GM20000 (cell line): ENCODE measurements around the gene TCP11L1.

Source experiments
- DNase-seq: peaks from one replicate; pipeline ENCODE4 v3.0.0; 2012; ENCODE audit warnings: low spot score
- CTCF ChIP-seq: IDR thresholded peaks from 2 replicates; pipeline ENCODE4 v1.5.1; 2012; ENCODE audit warnings: mild to moderate bottlenecking, control low read depth; ENCODE audit errors: extremely low read depth, missing control alignments

The TCP11L1 gene

GRCh38 chr11:33039274-33040032 is at the start of gene TCP11L1:
Gene TCP11L1, plus strand, starts transcription at chr11:33039572. Its CDS starts 4,202 bp downstream, at chr11:33043774.
- TF ChIP-seq CTCF, result no peak
- peak; percentile 90 for DNase-seq

GRCh38 chr11:32990481-32990880 is 48.9 kb upstream of the TCP11L1 start:
- no peak for TF ChIP-seq CTCF
- DNase-seq, result no peak

GRCh38 chr11:32991427-32991826 is 47.9 kb upstream of the TCP11L1 start:
- no peak for DNase-seq
- no peak for TF ChIP-seq CTCF

- TF ChIP-seq CTCF, result no peak
- DNase-seq, result no peak
Observed at GRCh38 chr11:32991898-32992297, 47.5 kb upstream of the TCP11L1 start.

GRCh38 chr11:33000181-33000580 is 39.2 kb upstream of the TCP11L1 start:
- DNase-seq, result no peak
- no peak for TF ChIP-seq CTCF

GRCh38 chr11:33001281-33001680 is 38.1 kb upstream of the TCP11L1 start:
- TF ChIP-seq CTCF, result no peak
- no peak for DNase-seq

- no peak for DNase-seq
- no peak for TF ChIP-seq CTCF
Observed at GRCh38 chr11:33001751-33002542, 37.4 kb upstream of the TCP11L1 start.
